ENCODE results near the gene GOPC. TPM values are rescaled to one million over a fixed set of nuclear protein-coding genes. Genes with fewer than 3 reads are reported as not detected.

GOPC gene
- total and polyA plus RNA-seq, 2 donors (not counting 3 experiments of a cell fraction or from before 2014, with no cell fraction given): 7.8 to 22.8 TPM

GRCh38 chr6:117595099-117595923 is 7.0 kb downstream of the GOPC start:
- POLR2A ChIA-PET: no interaction called here
- peaks cover 51% of the 10 kb centered on the region for H3K79me2 ChIP-seq (ENCODE audit: control insufficient read depth, insufficient read depth, low read length)
- no peak overlapping the region for H3K27ac ChIP-seq (ENCODE audit: insufficient read depth, low read depth, low read length)
- no peak overlapping the region for H2AFZ ChIP-seq (ENCODE audit: low read depth, low read length)
- H3K4me2 ChIP-seq (ENCODE audit: insufficient read depth, low read length): no peak overlapping the region
- no peak for DNase-seq (ENCODE audit: low read depth, low spot score)
- CTCF ChIA-PET: no interaction called here
- H3K9me1 ChIP-seq (replicated peaks; ENCODE audit: control insufficient read depth, extremely low read depth, insufficient read depth, low read length): no peaks in the 10 kb centered on the region
- no peaks in the 10 kb centered on the region for H3K27me3 ChIP-seq (ENCODE audit: control insufficient read depth in 2 of 2, insufficient read depth in 2 of 2, low read length in 2 of 2)
- dilution Hi-C loops (cut with MboI; ENCODE audit: extremely low pct_ligation_motif_present, low sequenced_read_pairs) (no loop called here), intact Hi-C loops (cut with micrococcal nuclease) (no loop called here)
- no peak for FAIRE-seq
- H3K9ac ChIP-seq (replicated peaks; ENCODE audit: extremely low read depth, insufficient read depth, low read length): no peak overlapping the region
- H4K20me1 ChIP-seq (replicated peaks; ENCODE audit: control insufficient read depth, extremely low read depth, insufficient read depth, low read length): no peaks in the 10 kb centered on the region
- H3K4me1 ChIP-seq (ENCODE audit: control insufficient read depth, extremely low read depth, insufficient read depth, low read length): peaks cover 9% of the 10 kb centered on the region
- H3K4me3 ChIP-seq (replicated peaks in 1 of 3; ENCODE audit: insufficient read depth in 1 of 3, low read depth in 1 of 3, low read length in 3 of 3): no peak overlapping the region
- no peaks in the 10 kb centered on the region for H3K9me3 ChIP-seq (replicated peaks; ENCODE audit: control insufficient read depth, insufficient read depth, low read length)
- peaks cover 0 to 2% of the 10 kb centered on the region in 2 experiments for H3K36me3 ChIP-seq (ENCODE audit: control insufficient read depth in 2 of 2, extremely low read depth in 1 of 2, insufficient read depth in 2 of 2, low read length in 2 of 2)
- no TSS peak for BruUV-seq (replicated peaks)
- TF ChIP-seq POLR2AphosphoS5 (IDR thresholded peaks at IDR 0.05; ENCODE audit: insufficient read depth, low read depth, low read length): no peak
- no peak for TF ChIP-seq MYC (IDR thresholded peaks at IDR 0.05; ENCODE audit: low read depth, low read length)
- no peak for TF ChIP-seq JUN (IDR thresholded peaks at IDR 0.05; ENCODE audit: borderline replicate concordance, insufficient read depth, insufficient read length, low read depth)

- POLR2A ChIA-PET: no interaction called here
- Histone ChIP-seq H4K20me1 (replicated peaks; ENCODE audit: control insufficient read depth, extremely low read depth, insufficient read depth, low read length) (no peaks in the 10 kb centered on the region), H3K79me2 (ENCODE audit: control insufficient read depth, insufficient read depth, low read length) (peaks cover 35% of the 10 kb centered on the region), H3K9me3 (replicated peaks; ENCODE audit: control insufficient read depth, insufficient read depth, low read length) (no peaks in the 10 kb centered on the region), H3K9me1 (replicated peaks; ENCODE audit: control insufficient read depth, extremely low read depth, insufficient read depth, low read length) (no peaks in the 10 kb centered on the region), H3K4me3 (replicated peaks in 1 of 3; ENCODE audit: insufficient read depth in 1 of 3, low read depth in 1 of 3, low read length in 3 of 3) (no peak overlapping the region), H3K9ac (replicated peaks; ENCODE audit: extremely low read depth, insufficient read depth, low read length) (no peak overlapping the region), H2AFZ (ENCODE audit: low read depth, low read length) (no peak overlapping the region), H3K27me3 (ENCODE audit: control insufficient read depth in 2 of 2, insufficient read depth in 2 of 2, low read length in 2 of 2) (no peaks in the 10 kb centered on the region), H3K36me3 (ENCODE audit: control insufficient read depth in 2 of 2, extremely low read depth in 1 of 2, insufficient read depth in 2 of 2, low read length in 2 of 2) (peaks cover 0 to 2% of the 10 kb centered on the region in 2 experiments), H3K4me1 (ENCODE audit: control insufficient read depth, extremely low read depth, insufficient read depth, low read length) (no peaks in the 10 kb centered on the region), H3K4me2 (ENCODE audit: insufficient read depth, low read length) (no peak overlapping the region), H3K27ac (ENCODE audit: insufficient read depth, low read depth, low read length) (no peak overlapping the region)
- no TSS peak for BruUV-seq (replicated peaks)
- CTCF ChIA-PET: no interaction called here
- DNase-seq (ENCODE audit: low read depth, low spot score): no peak
- FAIRE-seq: no peak
- intact Hi-C loops (cut with micrococcal nuclease) (no loop called here), dilution Hi-C loops (cut with MboI; ENCODE audit: extremely low pct_ligation_motif_present, low sequenced_read_pairs) (no loop called here)
- TF ChIP-seq CTCF (IDR thresholded peaks at IDR 0.05; ENCODE audit: extremely low read depth in 1 of 2, insufficient read depth in 1 of 2, low read depth in 1 of 2, low read length in 2 of 2) (no peak), JUN (IDR thresholded peaks at IDR 0.05; ENCODE audit: borderline replicate concordance, insufficient read depth, insufficient read length, low read depth) (no peak), FOS (IDR thresholded peaks at IDR 0.05; ENCODE audit: borderline replicate concordance, insufficient read depth, low read length) (no peak), MYC (IDR thresholded peaks at IDR 0.05; ENCODE audit: low read depth, low read length) (no peak), POLR2A (IDR thresholded peaks at IDR 0.05; ENCODE audit: low read depth, low read length) (no peak), GATA2 (IDR thresholded peaks at IDR 0.05; ENCODE audit: insufficient read depth, insufficient read length, low read depth, low read length) (no peak), EZH2 (IDR thresholded peaks at IDR 0.05; ENCODE audit: borderline replicate concordance, low read depth, low read length, severe bottlenecking) (no peak), POLR2AphosphoS5 (IDR thresholded peaks at IDR 0.05; ENCODE audit: insufficient read depth, low read depth, low read length) (no peak)
- TF ChIP-seq, protein P1, sequence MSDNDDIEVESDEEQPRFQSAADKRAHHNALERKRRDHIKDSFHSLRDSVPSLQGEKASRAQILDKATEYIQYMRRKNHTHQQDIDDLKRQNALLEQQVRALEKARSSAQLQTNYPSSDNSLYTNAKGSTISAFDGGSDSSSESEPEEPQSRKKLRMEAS (IDR thresholded peaks at IDR 0.05; ENCODE audit: insufficient read depth, insufficient read length): no peak
Measured at GRCh38 chr6:117592983-117593759, 9.1 kb downstream of the GOPC start.
